Measurements from ENCODE around the gene TXNRD2. TPM values are rescaled to one million over a fixed set of nuclear protein-coding genes. Genes with fewer than 3 reads are reported as not detected.

Gene TXNRD2
- total RNA-seq, 2 experiments from 2014 or later, result 24.7 to 28.9 TPM

- ChIA-PET CTCF (ENCODE audit: unreplicated experiment) (no interaction called here), POLR2A (interaction anchor here (0.5 kb wide), 1 partner anchor 650 kb away, joined by 3 read pairs; no protein-coding TSS in a partner anchor)
- no peak for DNase-seq (ENCODE audit: low spot score)
- TF ChIP-seq EZH2phosphoT487 (IDR thresholded peaks at IDR 0.05; ENCODE audit: borderline replicate concordance, low read depth, low read length) (no peak), CTCF (conservative IDR thresholded peaks at IDR 0.05; ENCODE audit: low read length) (no peak)
- intact Hi-C loops (cut with micrococcal nuclease; ENCODE audit: unreplicated experiment), result no loop called here
- Histone ChIP-seq H3K4me1 (ENCODE audit: insufficient read depth, low read length, poor library complexity, severe bottlenecking) (peaks cover 36% of the 10 kb centered on the region), H3K9me2 (ENCODE audit: insufficient read depth, low read length) (no peaks in the 10 kb centered on the region), H3K4me3 (ENCODE audit: low read depth, low read length, poor library complexity, severe bottlenecking) (no peak overlapping the region), H3K36me3 (ENCODE audit: insufficient read depth, low read length) (peaks cover 70% of the 10 kb centered on the region), H2AFZ (ENCODE audit: low read length) (no peak overlapping the region), H4K20me1 (ENCODE audit: insufficient read depth, low read length) (0 out of 2 replicates have a peak, but pooled peaks cover 5% of the 10 kb centered on the region), H3K9me3 (ENCODE audit: low read length) (no peaks in the 10 kb centered on the region), H3K27ac (ENCODE audit: low read depth, low read length, poor library complexity, severe bottlenecking) (no peak overlapping the region), H3K79me2 (ENCODE audit: insufficient read depth, low read depth, low read length) (peaks cover 21% of the 10 kb centered on the region), H3K4me2 (ENCODE audit: low read length) (no peak overlapping the region)
- no TSS peak for BruUV-seq (replicated peaks)
Observed at GRCh38 chr22:19848298-19849224, 93.1 kb downstream of the TXNRD2 start.

GRCh38 chr22:19847345-19847632 lies 94.3 kb downstream of the TXNRD2 start:
- H3K36me3 ChIP-seq (ENCODE audit: insufficient read depth, low read length), result peaks cover 57% of the 10 kb centered on the region
- TF ChIP-seq CTCF (conservative IDR thresholded peaks at IDR 0.05; ENCODE audit: low read length) (no peak), EZH2phosphoT487 (IDR thresholded peaks at IDR 0.05; ENCODE audit: borderline replicate concordance, low read depth, low read length) (no peak)
- peaks cover 32% of the 10 kb centered on the region for H3K4me1 ChIP-seq (ENCODE audit: insufficient read depth, low read length, poor library complexity, severe bottlenecking)
- ChIA-PET CTCF (ENCODE audit: unreplicated experiment) (no interaction called here), POLR2A (no interaction called here)
- intact Hi-C loops (cut with micrococcal nuclease; ENCODE audit: unreplicated experiment), result no loop called here
- H2AFZ ChIP-seq (ENCODE audit: low read length), result no peak overlapping the region
- H3K9me3 ChIP-seq (ENCODE audit: low read length), result no peaks in the 10 kb centered on the region
- no peak overlapping the region for H3K4me2 ChIP-seq (ENCODE audit: low read length)
- no peak overlapping the region for H3K4me3 ChIP-seq (ENCODE audit: low read depth, low read length, poor library complexity, severe bottlenecking)
- peaks cover 8% of the 10 kb centered on the region for H3K79me2 ChIP-seq (ENCODE audit: insufficient read depth, low read depth, low read length)
- no peak overlapping the region for H3K27ac ChIP-seq (ENCODE audit: low read depth, low read length, poor library complexity, severe bottlenecking)
- H4K20me1 ChIP-seq (ENCODE audit: insufficient read depth, low read length), result no peaks in the 10 kb centered on the region
- no TSS peak for BruUV-seq (replicated peaks)
- H3K9me2 ChIP-seq (ENCODE audit: insufficient read depth, low read length), result no peaks in the 10 kb centered on the region
- no peak for DNase-seq (ENCODE audit: low spot score)

Measured in OCI-LY7 (cell line).